Epithelial cell of prostate (primary cell): ENCODE results near the gene DNAH11.
A peak's percentile ranks its signal among the peaks of the same experiment; 100 is the strongest.

ENCODE experiments used
- DNase-seq: peaks from one replicate; pipeline ENCODE4 v3.0.0-alpha.2; 2011; ENCODE audit warnings: low read depth, low spot score
- H3K27ac ChIP-seq: fragments of 450-650 bp; 2 replicates; pipeline ENCODE4 v1.5.1; 2017; ENCODE audit warnings: mild to moderate bottlenecking

Gene DNAH11

DNA sequence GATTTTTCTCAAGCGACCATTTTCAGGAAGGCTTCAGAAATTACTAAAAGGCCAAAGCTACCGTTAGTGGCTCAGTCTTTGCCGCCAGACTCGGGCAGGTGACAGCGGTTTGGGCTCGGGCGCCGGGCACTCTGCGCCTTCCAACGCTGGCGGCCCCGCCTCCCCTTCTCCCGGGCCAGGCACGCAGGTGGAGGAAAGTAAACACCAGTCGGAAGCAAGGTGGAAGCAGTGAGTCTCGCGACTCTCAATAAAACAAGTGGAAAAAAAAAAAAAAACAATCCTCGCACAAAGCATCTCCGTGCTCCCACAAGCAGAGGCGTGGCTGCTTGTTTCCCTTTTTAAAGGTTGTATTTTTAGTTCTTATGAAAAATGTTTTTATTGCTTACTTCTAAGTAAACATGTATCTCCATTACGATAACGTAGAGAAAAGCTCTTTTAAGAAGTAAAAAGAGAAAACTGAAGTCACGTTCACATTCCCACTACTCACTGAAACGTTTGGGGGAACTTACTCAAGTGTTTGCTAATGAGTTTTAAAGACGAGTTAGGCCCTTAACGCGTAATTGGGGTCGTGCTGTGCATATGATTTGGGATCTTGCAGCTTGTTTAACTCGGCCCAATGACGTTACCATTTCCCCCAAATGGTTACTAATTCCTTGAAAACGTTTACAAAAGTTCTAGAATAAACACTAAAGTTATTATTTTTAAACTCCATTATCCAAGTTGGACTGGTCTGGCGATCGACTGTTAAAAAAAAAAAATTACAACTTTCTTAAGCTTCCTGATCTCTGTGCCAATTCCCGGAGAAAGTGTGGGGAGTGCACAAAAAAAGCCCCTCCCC lies 402.0 kb downstream of the DNAH11 start:
- H3K27ac ChIP-seq: peak overlapping the region; percentile 46

DNA sequence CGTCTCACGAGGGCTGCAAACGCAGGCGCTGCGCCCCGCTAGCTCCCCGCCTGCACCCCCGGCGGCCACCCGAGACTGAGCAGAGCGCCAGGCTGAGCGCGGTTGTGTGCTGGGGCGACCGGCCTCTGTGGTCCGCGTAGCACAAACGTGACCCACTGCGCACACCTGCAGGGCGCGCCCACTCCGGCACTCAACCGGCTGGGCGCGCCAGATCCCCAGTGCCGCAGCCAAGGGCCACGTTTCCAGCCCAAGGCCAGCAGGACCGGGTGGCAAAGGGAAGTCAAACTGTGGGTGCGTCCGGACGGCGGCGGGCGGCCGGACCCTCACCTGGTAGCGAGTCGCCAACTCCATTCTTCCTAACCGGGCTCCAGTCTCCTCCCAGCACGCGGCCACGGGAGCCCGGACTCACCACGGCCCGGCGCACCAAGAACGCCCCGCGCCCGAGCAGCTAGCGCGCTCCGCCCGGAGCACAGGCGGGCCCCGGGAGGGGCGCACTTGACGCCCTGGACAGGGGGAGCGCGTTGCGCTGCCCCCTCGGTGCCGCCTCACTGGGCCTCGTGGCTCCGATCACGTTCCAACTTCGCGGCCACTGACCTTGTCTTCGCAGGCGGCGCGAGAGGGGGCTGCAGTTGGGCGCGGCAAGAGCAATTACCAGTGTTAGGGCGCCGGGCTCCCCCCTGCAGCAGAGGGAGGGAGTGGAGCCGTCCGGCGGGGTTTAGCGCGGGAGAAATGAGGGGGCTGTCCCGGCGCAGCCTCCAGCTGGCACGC lies 402.8 kb downstream of the DNAH11 start, which contains the start of gene CDCA7L:
TSS of gene CDCA7L (minus strand) at position 446 of the 768 bp plus-strand sequence. CDS start at position 351, 95 bp downstream.
- no peak for DNase-seq
- H3K27ac ChIP-seq: peak within 1 kb of the TSS; percentile 46

More for the DNA sequence above, 402.0 kb downstream of the DNAH11 start:
- no peak for DNase-seq

DNA sequence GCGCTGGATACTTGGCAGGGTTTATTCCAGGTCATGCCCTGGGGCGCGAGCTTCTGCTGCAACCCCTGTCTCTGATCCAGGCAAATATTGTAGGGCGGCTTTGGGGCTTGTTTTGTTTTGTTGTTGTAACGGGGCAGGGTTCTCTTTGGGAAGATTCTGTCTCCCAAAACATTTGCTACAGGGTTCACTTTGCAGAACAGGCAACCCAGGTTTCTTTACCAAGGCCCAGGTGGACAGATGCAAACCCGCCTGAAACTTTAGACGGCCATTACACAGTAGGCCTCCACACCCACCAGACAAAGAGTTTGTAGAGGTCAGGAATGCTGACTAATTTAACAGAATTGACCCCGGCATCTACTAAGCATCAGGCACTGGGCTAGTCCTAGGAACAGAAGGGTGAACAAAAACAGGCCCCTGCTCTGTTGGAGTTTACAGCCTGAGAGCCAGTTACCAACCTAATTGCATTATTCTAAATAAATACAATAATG lies 403.4 kb downstream of the DNAH11 start:
- DNase-seq: no peak
- peak overlapping the region; percentile 46 for H3K27ac ChIP-seq

DNA sequence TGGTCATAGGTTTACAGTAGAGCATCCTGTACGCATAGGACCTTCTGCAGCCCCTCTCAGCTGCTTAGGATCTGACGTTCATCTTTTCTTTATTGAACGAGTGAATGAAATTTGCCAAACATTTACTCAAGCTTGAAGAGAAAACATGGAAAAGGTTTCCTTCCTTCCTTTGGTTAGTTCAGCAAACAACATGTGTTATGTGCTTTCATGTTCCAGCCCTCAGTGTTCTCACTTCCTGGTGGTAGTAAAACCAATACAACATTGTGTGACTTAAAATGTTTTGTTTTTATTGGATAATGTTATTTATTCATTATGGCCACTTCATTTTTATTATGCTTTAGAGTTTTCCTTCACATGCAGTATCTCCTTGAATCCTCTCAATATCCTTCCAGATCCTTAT lies 404.2 kb downstream of the DNAH11 start:
- no peak for DNase-seq
- H3K27ac ChIP-seq: no peak overlapping the region

DNA sequence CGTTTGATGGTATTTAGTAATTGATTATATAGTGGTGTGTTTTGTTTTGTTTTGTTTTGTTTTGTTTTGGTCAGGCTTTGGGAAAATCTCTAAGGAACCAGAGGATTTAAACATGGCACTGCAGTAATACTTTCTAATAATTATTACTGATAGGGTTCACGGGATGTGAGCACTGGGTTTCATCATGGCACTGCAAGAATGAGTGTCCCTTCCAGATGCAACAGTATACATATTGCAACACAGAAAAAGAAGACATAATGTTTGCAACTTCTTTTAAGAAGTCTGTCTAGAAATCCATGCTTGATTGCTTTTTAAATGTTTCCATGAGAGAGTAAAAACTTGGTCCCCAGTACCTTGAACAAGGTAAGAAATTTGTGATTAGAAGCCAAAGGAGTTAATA lies 405.1 kb downstream of the DNAH11 start:
- DNase-seq: no peak
- H3K27ac ChIP-seq: no peak overlapping the region

DNA sequence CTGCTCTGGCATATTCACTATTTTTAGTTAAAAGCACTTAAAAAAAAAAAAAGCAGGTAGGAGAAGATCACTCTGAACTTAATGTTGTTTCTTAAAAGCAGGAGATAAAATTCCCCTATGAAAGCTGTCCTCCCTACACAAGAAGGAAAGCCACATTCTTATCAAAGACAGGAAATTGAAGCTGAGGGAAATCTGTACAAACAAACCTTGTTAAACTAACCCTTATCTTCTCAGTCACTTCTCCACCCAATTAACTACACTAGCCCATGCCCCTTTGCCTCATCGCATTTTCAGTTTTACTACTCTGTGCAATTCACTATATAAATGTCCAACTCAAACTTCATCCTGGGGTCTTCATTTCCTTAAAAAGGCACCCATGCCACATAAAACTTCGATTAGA lies 405.5 kb downstream of the DNAH11 start:
- no peak for DNase-seq
- no peak overlapping the region for H3K27ac ChIP-seq

DNA sequence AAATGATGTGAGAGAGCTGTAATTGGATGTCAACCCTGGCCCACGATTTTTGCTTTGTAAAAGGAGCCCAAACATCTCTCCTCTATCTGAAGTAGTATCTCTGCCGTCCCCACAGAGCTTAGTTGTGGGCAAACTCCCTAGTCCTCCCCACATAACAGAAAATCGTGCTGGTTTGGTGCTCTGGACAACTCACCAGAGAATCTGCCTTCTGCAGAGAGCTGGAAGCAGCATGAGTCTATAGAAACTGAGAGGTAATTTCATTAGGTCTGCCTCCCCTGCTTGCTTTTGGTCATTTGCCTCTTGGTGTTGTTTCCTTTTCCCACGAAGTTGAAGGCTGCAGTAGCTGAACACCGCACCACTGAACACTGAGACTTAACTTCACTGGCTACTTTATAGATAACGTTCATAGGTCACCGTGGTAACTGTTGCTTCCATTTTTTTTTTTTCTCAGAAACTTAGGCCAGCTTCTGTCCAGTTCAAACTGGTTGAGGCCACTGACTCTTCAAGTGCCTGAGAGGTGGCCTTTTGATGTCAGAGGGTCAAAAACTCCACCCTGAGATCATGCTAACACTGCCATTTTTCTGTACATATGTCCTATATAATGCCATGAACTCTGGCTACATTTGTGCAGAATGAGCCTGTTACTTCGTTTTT lies 406.2 kb downstream of the DNAH11 start:
- H3K27ac ChIP-seq: no peak overlapping the region
- DNase-seq: no peak
